NCI-H460 (cell line): ENCODE results near the gene RNF39. TPM values are rescaled to one million over a fixed set of nuclear protein-coding genes. Genes with fewer than 3 reads are reported as not detected.
"Not testable (repeated sequence)": the region's sequence is repeated elsewhere in the genome, so short reads cannot be mapped to it uniquely, and the experiment has no call there.

Experiments used
- DNase-seq: peaks from one replicate; pipeline ENCODE4 v3.0.0-alpha.2; 2016; ENCODE audit warnings: low read depth; ENCODE audit errors: extremely low read depth
- total RNA-seq: library from RNA; depleted of rRNA; stranded (reverse); fragments of >200 nt; shearing (Covaris generic); gene quantifications from 2 replicates; pipeline ENCODE4 v1.2.3, GENCODE V29; 2014

The RNF39 gene
- total RNA-seq, 1 experiment from 2014 or later = not detected

GRCh38 chr6:30062471-30063178 lies 12.9 kb downstream of the RNF39 start:
- no peak for DNase-seq

- DNase-seq = no peak
Observed at GRCh38 chr6:30061858-30062458, 13.6 kb downstream of the RNF39 start.

GRCh38 chr6:30061092-30061857 lies 14.3 kb downstream of the RNF39 start, which contains the start of gene POLR1H:
TSS of gene POLR1H (plus strand) at chr6:30061265. CDS start at chr6:30061525, 260 bp downstream.
- DNase-seq = peak; percentile 92

- no peak for DNase-seq
Observed at GRCh38 chr6:30060606-30061091, 14.9 kb downstream of the RNF39 start.

- DNase-seq = no peak
Observed at GRCh38 chr6:30055513-30055912, 20.1 kb downstream of the RNF39 start.

GRCh38 chr6:30053682-30054081 lies 21.9 kb downstream of the RNF39 start:
- DNase-seq = no peak

- no peak for DNase-seq
Observed at GRCh38 chr6:30047220-30047619, 28.3 kb downstream of the RNF39 start.

GRCh38 chr6:30044630-30045029 lies 30.9 kb downstream of the RNF39 start:
- no peak for DNase-seq

GRCh38 chr6:30043744-30044143 lies 31.8 kb downstream of the RNF39 start:
- DNase-seq = no peak

GRCh38 chr6:30042914-30043313 lies 32.7 kb downstream of the RNF39 start:
- DNase-seq = no peak

- no peak for DNase-seq
Observed at GRCh38 chr6:30042476-30042875, 33.1 kb downstream of the RNF39 start.

GRCh38 chr6:30041821-30042220 lies 33.7 kb downstream of the RNF39 start:
- no peak for DNase-seq

- no peak for DNase-seq
Observed at GRCh38 chr6:30041221-30041620, 34.3 kb downstream of the RNF39 start.

- no peak for DNase-seq
Observed at GRCh38 chr6:30037182-30037788, 38.3 kb downstream of the RNF39 start.

- DNase-seq = no peak
Observed at GRCh38 chr6:30035784-30036183, 39.8 kb downstream of the RNF39 start.

GRCh38 chr6:30033440-30033839 lies 42.1 kb downstream of the RNF39 start:
- DNase-seq = peak; percentile 5

- DNase-seq = no peak
Observed at GRCh38 chr6:30031381-30031780, 44.2 kb downstream of the RNF39 start.

- no peak for DNase-seq
Observed at GRCh38 chr6:30029588-30029987, 46.0 kb downstream of the RNF39 start.

GRCh38 chr6:30025186-30025585 lies 50.4 kb downstream of the RNF39 start:
- DNase-seq = no peak

GRCh38 chr6:30022712-30023111 lies 52.9 kb downstream of the RNF39 start:
- DNase-seq = not testable (repeated sequence)

- no peak for DNase-seq
Observed at GRCh38 chr6:30022189-30022588, 53.4 kb downstream of the RNF39 start.
